HepG2 (cell line): ENCODE results near the gene ZNF331. TPM values are rescaled to one million over a fixed set of nuclear protein-coding genes. Genes with fewer than 3 reads are reported as not detected.

Experiments used
- ATAC-seq: fragments of 200-7000 bp; cut with Tn5 transposase; 3 replicates; pipeline ENCODE4 v1.9.1; 2020; ENCODE audit warnings: mild to moderate bottlenecking, moderate library complexity
- BruUV-seq: library from RNA; stranded (reverse); fragments of 400-500 nt; replicated peaks from 2 replicates; lab custom pipeline; 2021; lab: Mats Ljungman, UMichigan
- CTCF ChIA-PET: fragments of 300-600 bp; formaldehyde crosslinking; extraction: SDS; loops from one replicate; lab custom pipeline; 2021; ENCODE audit warnings: low total read pairs, inconsistent platforms, low intra/inter-chr PET ratio; lab: Yijun Ruan, JAX
- POLR2A ChIA-PET: fragments of 350-600 bp; sonication (Branson Sonifier 250); formaldehyde crosslinking; loops from one replicate; lab custom pipeline; 2020; ENCODE audit warnings: antibody characterized with exemption, inconsistent platforms; lab: Yijun Ruan, JAX
- DNase-seq: peaks from one replicate; pipeline ENCODE4 v3.0.0-alpha.2; 2015; ENCODE audit warnings: low spot score
- FAIRE-seq: peaks from 3 replicates; lab custom pipeline; 2011; peaks lifted over from hg19 to GRCh38; lab: Jason Lieb, UNC
- H2AFZ ChIP-seq: one replicate; pipeline ENCODE4 v1.6.1; 2011; ENCODE audit warnings: low read length, inconsistent platforms
- H3K27ac ChIP-seq: fragments of 300-600 bp; 3 replicates; pipeline ENCODE4 v1.8.0; 2011; ENCODE audit warnings: mixed run types, mild to moderate bottlenecking, mixed read lengths, low read length, inconsistent platforms; ENCODE audit not compliant: insufficient read depth; ENCODE audit errors: extremely low read length
- H3K27me3 ChIP-seq, 2 experiments: fragments of 200-600 bp in 1 of 2; 2 replicates in 1 of 2; 3 replicates in 1 of 2; pipeline versions ENCODE4 v1.6.0 to v1.8.0; 2011; ENCODE audit warnings: low read length in 2 of 2, mild to moderate bottlenecking in 2 of 2, moderate library complexity in 2 of 2, inconsistent platforms in 1 of 2; ENCODE audit not compliant: insufficient read depth in 2 of 2, control insufficient read depth in 1 of 2
- H3K36me3 ChIP-seq, 2 experiments: fragments of 200-600 bp in 1 of 2; replicated peaks in 1 of 2; 2 replicates in 1 of 2; 3 replicates in 1 of 2; pipeline versions ENCODE4 v1.5.1 to v1.8.0; 2011; ENCODE audit warnings: low read length in 2 of 2, inconsistent platforms in 1 of 2; ENCODE audit not compliant: insufficient read depth in 2 of 2, control insufficient read depth in 1 of 2
- H3K4me1 ChIP-seq: 2 replicates; pipeline ENCODE4 v1.5.1; 2012; ENCODE audit warnings: low read length, inconsistent platforms; ENCODE audit not compliant: insufficient read depth
- H3K4me2 ChIP-seq: 2 replicates; pipeline ENCODE4 v1.6.0; 2011; ENCODE audit warnings: low read depth, low read length, inconsistent platforms
- H3K4me3 ChIP-seq, 3 experiments: fragments of 200-600 bp in 1 of 3; sonication (generic), shearing (Covaris generic) in 1 of 3; replicated peaks in 1 of 3; 2 replicates each; pipeline ENCODE4 v1.5.1; 2011 to 2016; ENCODE audit warnings: low read length in 3 of 3, inconsistent platforms in 2 of 3, low read depth in 2 of 3, mild to moderate bottlenecking in 2 of 3, control low read depth in 1 of 3, mixed read lengths in 1 of 3; ENCODE audit not compliant: insufficient read depth in 1 of 3
- H3K79me2 ChIP-seq: one replicate; pipeline ENCODE4 v1.6.1; 2011; ENCODE audit warnings: low read length, inconsistent platforms; ENCODE audit not compliant: insufficient read depth
- H3K9ac ChIP-seq: 2 replicates; pipeline ENCODE4 v1.6.0; 2011; ENCODE audit warnings: mild to moderate bottlenecking, low read depth, low read length, inconsistent platforms; ENCODE audit not compliant: insufficient read depth
- H3K9me3 ChIP-seq: 2 replicates; pipeline ENCODE4 v1.5.1; 2012; ENCODE audit warnings: mild to moderate bottlenecking, low read length
- H4K20me1 ChIP-seq: 2 replicates; pipeline ENCODE4 v1.6.0; 2011; ENCODE audit warnings: inconsistent platforms, mild to moderate bottlenecking, low read length, moderate library complexity; ENCODE audit not compliant: insufficient read depth
- CC2D1A ChIP-seq: sonication (generic); formaldehyde crosslinking; IDR thresholded peaks from 2 replicates; pipeline ENCODE4 v1.8.1; 2023; ENCODE audit warnings: mild to moderate bottlenecking, missing genetic modification reagents
- DZIP1 ChIP-seq: sonication (generic); formaldehyde crosslinking; IDR thresholded peaks from 2 replicates; pipeline ENCODE4 v1.5.0; 2020; ENCODE audit warnings: mild to moderate bottlenecking, missing genetic modification reagents
- HNRNPH1 ChIP-seq: fragments of 200-400 bp; formaldehyde crosslinking; optimal IDR thresholded peaks from 2 replicates; pipeline ENCODE3; 2017; ENCODE audit warnings: mild to moderate bottlenecking, low read depth, low read length
- ISL2 ChIP-seq: sonication (generic); formaldehyde crosslinking; IDR thresholded peaks from 2 replicates; pipeline ENCODE4 v1.5.0; 2020; ENCODE audit warnings: missing genetic modification reagents
- MLX ChIP-seq: IDR thresholded peaks from 2 replicates; pipeline ENCODE4 v1.6.1; 2016
- NFKB2 ChIP-seq: sonication (generic); formaldehyde crosslinking; IDR thresholded peaks from 2 replicates; pipeline ENCODE4 v1.4.0; 2020; ENCODE audit warnings: missing genetic modification reagents, borderline replicate concordance
- NRL ChIP-seq: sonication (generic); formaldehyde crosslinking; IDR thresholded peaks from 2 replicates; pipeline ENCODE4 v1.5.0; 2020; ENCODE audit warnings: missing genetic modification reagents, mild to moderate bottlenecking, moderate library complexity, borderline replicate concordance
- SMARCC2 ChIP-seq: fragments of 450-650 bp; IDR thresholded peaks from 2 replicates; pipeline ENCODE4 v1.6.1; 2017; ENCODE audit warnings: antibody characterized with exemption, mild to moderate bottlenecking
- SRSF9 ChIP-seq: fragments of 200-400 bp; formaldehyde crosslinking; IDR thresholded peaks from 2 replicates; pipeline ENCODE4 v1.6.1; 2018; ENCODE audit warnings: borderline replicate concordance, mild to moderate bottlenecking, low read depth, low read length; ENCODE audit not compliant: insufficient read depth, poor library complexity, severe bottlenecking
- ZNF256 ChIP-seq: sonication (generic); formaldehyde crosslinking; conservative IDR thresholded peaks from 2 replicates; pipeline ENCODE4 v1.4.0; 2020; ENCODE audit warnings: missing genetic modification reagents
- WGBS: methylation state at CpG from one replicate; pipeline ENCODE4 v1.1.6; 2017; ENCODE audit warnings: low lambda C conversion rate; 5-methylcytosine and 5-hydroxymethylcytosine counted together
- in situ Hi-C: cut with HindIII; loops from 2 replicates; pipeline ENCODE4 v1.10.0; 2017; ENCODE audit warnings: low pct_unique_long_range_greater_than_20kb; ENCODE audit not compliant: extremely low pct_ligation_motif_present
- intact Hi-C: fragments of 100-400 bp; cut with micrococcal nuclease; formaldehyde crosslinking; loops from one replicate; pipeline ENCODE4 v1.10.0; 2022; ENCODE audit not compliant: unreplicated experiment
- polyA plus RNA-seq, 8 experiments: library from polyadenylated mRNA; depleted of rRNA in 3 of 8; stranded (reverse) in 7 of 8; unstranded in 1 of 8; fragments of >200 nt; fragmentation: Illumina TruSeq in 4 of 8; extraction: Trizol in 4 of 8; gene quantifications; 2 replicates each; pipeline versions ENCODE4 v1.2.1 to v1.2.3, GENCODE V29; 2011 to 2016; ENCODE audit warnings: low read depth in 4 of 8, missing spikeins in 1 of 8, mixed read lengths in 1 of 8; ENCODE audit not compliant: insufficient read depth in 1 of 8
- total RNA-seq, 5 experiments: library from RNA; depleted of rRNA; stranded (reverse); fragments of >200 nt; fragmentation: Illumina TruSeq; extraction: Trizol; gene quantifications; 2 replicates each; pipeline ENCODE4 v1.2.3, GENCODE V29; 2016; ENCODE audit warnings: low read depth in 1 of 5
- TF ChIP-seq, protein P1 (sequence below): sonication (generic); formaldehyde crosslinking; IDR thresholded peaks from 2 replicates; pipeline ENCODE4 v1.4.0; 2020; ENCODE audit warnings: missing genetic modification reagents
- TF ChIP-seq, protein P2 (sequence below): sonication (generic); formaldehyde crosslinking; IDR thresholded peaks from 2 replicates; pipeline ENCODE4 v1.8.0; 2022; ENCODE audit warnings: mild to moderate bottlenecking, missing genetic modification reagents, moderate library complexity

ZNF331 gene
- total and polyA plus RNA-seq, 2 of the 13 experiments (the other 11 are each of a cell fraction or from before 2014, with no cell fraction given): 8.2 to 13.3 TPM

GRCh38 chr19:53612762-53613526 lies 75.0 kb downstream of the ZNF331 start (continued):
- no peak for TF ChIP-seq SRSF9
- no peak for TF ChIP-seq HNRNPH1
- TF ChIP-seq, protein P1, sequence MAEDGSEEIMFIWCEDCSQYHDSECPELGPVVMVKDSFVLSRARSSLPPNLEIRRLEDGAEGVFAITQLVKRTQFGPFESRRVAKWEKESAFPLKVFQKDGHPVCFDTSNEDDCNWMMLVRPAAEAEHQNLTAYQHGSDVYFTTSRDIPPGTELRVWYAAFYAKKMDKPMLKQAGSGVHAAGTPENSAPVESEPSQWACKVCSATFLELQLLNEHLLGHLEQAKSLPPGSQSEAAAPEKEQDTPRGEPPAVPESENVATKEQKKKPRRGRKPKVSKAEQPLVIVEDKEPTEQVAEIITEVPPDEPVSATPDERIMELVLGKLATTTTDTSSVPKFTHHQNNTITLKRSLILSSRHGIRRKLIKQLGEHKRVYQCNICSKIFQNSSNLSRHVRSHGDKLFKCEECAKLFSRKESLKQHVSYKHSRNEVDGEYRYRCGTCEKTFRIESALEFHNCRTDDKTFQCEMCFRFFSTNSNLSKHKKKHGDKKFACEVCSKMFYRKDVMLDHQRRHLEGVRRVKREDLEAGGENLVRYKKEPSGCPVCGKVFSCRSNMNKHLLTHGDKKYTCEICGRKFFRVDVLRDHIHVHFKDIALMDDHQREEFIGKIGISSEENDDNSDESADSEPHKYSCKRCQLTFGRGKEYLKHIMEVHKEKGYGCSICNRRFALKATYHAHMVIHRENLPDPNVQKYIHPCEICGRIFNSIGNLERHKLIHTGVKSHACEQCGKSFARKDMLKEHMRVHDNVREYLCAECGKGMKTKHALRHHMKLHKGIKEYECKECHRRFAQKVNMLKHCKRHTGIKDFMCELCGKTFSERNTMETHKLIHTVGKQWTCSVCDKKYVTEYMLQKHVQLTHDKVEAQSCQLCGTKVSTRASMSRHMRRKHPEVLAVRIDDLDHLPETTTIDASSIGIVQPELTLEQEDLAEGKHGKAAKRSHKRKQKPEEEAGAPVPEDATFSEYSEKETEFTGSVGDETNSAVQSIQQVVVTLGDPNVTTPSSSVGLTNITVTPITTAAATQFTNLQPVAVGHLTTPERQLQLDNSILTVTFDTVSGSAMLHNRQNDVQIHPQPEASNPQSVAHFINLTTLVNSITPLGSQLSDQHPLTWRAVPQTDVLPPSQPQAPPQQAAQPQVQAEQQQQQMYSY (CRISPR knock-in tag): no peak

- H3K36me3 ChIP-seq: no peaks in the 10 kb centered on the region
- H2AFZ ChIP-seq: no peak overlapping the region
- POLR2A ChIA-PET: no interaction called here
- ATAC-seq (no peak), DNase-seq (peak; percentile 56), FAIRE-seq (peak; percentile 57)
- H3K4me1 ChIP-seq: peaks cover 73% of the 10 kb centered on the region
- H3K79me2 ChIP-seq: no peaks in the 10 kb centered on the region
- H4K20me1 ChIP-seq: no peaks in the 10 kb centered on the region
- 69% methylated on average over 8 of the region's 8 CpGs for WGBS
- no peak overlapping the region for H3K4me2 ChIP-seq
- BruUV-seq: no TSS peak
- intact Hi-C loops: no loop called here
- 0 out of 2 replicates have a peak overlapping the region, but pooled peaks have one; percentile 0 for H3K9ac ChIP-seq
- in situ Hi-C loops: no loop called here
- H3K4me3 ChIP-seq: no peak overlapping the region
- CTCF ChIA-PET: no interaction called here
- no peaks in the 10 kb centered on the region for H3K9me3 ChIP-seq
- peak overlapping the region; percentile 85 for H3K27ac ChIP-seq
- no peaks in the 10 kb centered on the region for H3K27me3 ChIP-seq
- TF ChIP-seq NRL (CRISPR knock-in tag) (no peak), SMARCC2 (no peak), DZIP1 (CRISPR knock-in tag) (no peak), CC2D1A (no peak), ZNF256 (CRISPR knock-in tag) (no peak), ISL2 (no peak), NFKB2 (CRISPR knock-in tag) (no peak), MLX (CRISPR knock-in tag) (no peak)
- TF ChIP-seq, protein P2, sequence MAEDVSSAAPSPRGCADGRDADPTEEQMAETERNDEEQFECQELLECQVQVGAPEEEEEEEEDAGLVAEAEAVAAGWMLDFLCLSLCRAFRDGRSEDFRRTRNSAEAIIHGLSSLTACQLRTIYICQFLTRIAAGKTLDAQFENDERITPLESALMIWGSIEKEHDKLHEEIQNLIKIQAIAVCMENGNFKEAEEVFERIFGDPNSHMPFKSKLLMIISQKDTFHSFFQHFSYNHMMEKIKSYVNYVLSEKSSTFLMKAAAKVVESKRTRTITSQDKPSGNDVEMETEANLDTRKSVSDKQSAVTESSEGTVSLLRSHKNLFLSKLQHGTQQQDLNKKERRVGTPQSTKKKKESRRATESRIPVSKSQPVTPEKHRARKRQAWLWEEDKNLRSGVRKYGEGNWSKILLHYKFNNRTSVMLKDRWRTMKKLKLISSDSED (CRISPR knock-in tag): no peak
Observed at GRCh38 chr19:53621885-53622740, 84.2 kb downstream of the ZNF331 start.
